ENCODE data around the gene IL10RB. TPM values are rescaled to one million over a fixed set of nuclear protein-coding genes. Genes with fewer than 3 reads are reported as not detected.

The IL10RB gene
- total RNA-seq, 1 experiment from 2014 or later: 3.1 TPM

DNA sequence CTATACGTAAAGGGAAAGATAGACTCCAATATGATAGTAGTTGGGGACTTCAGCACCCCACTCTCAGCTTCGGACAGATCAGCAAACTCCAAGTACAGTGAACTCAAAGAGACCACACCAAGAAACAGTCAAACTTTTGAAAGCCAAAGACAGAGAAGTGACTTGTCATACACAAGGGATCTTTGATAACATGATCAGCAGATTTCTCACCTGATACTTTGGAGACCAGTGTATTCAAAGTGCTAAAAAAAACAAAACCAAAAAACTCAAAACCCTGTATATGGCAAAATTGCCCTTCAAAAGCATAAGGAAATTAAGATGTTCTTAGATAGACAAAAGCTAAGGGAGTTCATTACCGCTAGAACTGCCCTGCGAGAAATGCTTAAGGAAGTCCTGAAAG, 68.0 kb downstream of the IL10RB start:
- peaks cover 15 to 24% of the 10 kb centered on the region in 2 experiments for H3K9me3 Mint-ChIP-seq
- Histone ChIP-seq H3K23ac (ENCODE audit: insufficient read length, low read depth, low read length) (no peak overlapping the region), H2BK120ac (ENCODE audit: low read depth, low read length, poor library complexity, severe bottlenecking) (no peak overlapping the region), H2AFZ (ENCODE audit: low read length) (no peak overlapping the region), H4K5ac (ENCODE audit: insufficient read length, low read depth, low read length) (no peak overlapping the region), H3T11ph (ENCODE audit: low read length) (no peak overlapping the region), H4K91ac (ENCODE audit: insufficient read length, low read depth, low read length) (no peak overlapping the region), H3K4me1 (ENCODE audit: insufficient read depth, low read length) (no peaks in the 10 kb centered on the region), H2BK15ac (ENCODE audit: low read depth, low read length) (no peak overlapping the region), H2BK20ac (ENCODE audit: low read depth, low read length, poor library complexity, severe bottlenecking) (no peak overlapping the region), H3K79me2 (ENCODE audit: insufficient read depth, low read length) (no peaks in the 10 kb centered on the region; the same call in 1 of the 2 replicates), H3K14ac (ENCODE audit: insufficient read depth, low read length) (no peak overlapping the region), H3K23me2 (ENCODE audit: insufficient read length, low read depth, low read length, poor library complexity, severe bottlenecking) (no peaks in the 10 kb centered on the region), H2BK12ac (ENCODE audit: insufficient read length, low read depth, low read length) (no peak overlapping the region), H3K56ac (ENCODE audit: insufficient read length, low read depth, low read length) (no peak overlapping the region), H3K4me2 (ENCODE audit: insufficient read depth, insufficient read length, low read length) (no peak overlapping the region), H3K9me3 (ENCODE audit: control insufficient read depth, low read depth, low read length) (no peaks in the 10 kb centered on the region), H3K9ac (ENCODE audit: extremely low read depth, insufficient read length, low read length) (no peak overlapping the region), H2BK5ac (ENCODE audit: insufficient read length, low read length) (no peak overlapping the region), H3K4ac (ENCODE audit: low read depth, low read length) (no peak overlapping the region), H2AK5ac (ENCODE audit: insufficient read length, low read length) (no peak overlapping the region), H3K27me3 (ENCODE audit: insufficient read depth, low read length) (no peaks in the 10 kb centered on the region), H3K27ac (ENCODE audit: insufficient read length, low read depth, low read length) (no peak overlapping the region), H4K20me1 (ENCODE audit: control insufficient read depth, insufficient read depth, insufficient read length) (no peaks in the 10 kb centered on the region), H3K18ac (ENCODE audit: insufficient read length, low read depth, low read length) (no peak overlapping the region), H4K8ac (replicated peaks; ENCODE audit: insufficient read length, low read depth, low read length) (no peak overlapping the region), H3K79me1 (ENCODE audit: insufficient read depth, low read depth, low read length, poor library complexity, severe bottlenecking) (peaks cover 5% of the 10 kb centered on the region)
- H3K27me3 Mint-ChIP-seq (ENCODE audit: low read depth): no peaks in the 10 kb centered on the region
- H3K36me3 Mint-ChIP-seq (ENCODE audit: insufficient read depth in 1 of 3, low read depth in 3 of 3): peaks cover 22 to 52% (median 26%) of the 10 kb centered on the region in 3 experiments
- WGBS (ENCODE audit: extremely low coverage, insufficient read length, low lambda C conversion rate): no CpG with 5 or more reads among the region's 4 CpGs
- DNase-seq: no peak
- TF ChIP-seq, protein P1, sequence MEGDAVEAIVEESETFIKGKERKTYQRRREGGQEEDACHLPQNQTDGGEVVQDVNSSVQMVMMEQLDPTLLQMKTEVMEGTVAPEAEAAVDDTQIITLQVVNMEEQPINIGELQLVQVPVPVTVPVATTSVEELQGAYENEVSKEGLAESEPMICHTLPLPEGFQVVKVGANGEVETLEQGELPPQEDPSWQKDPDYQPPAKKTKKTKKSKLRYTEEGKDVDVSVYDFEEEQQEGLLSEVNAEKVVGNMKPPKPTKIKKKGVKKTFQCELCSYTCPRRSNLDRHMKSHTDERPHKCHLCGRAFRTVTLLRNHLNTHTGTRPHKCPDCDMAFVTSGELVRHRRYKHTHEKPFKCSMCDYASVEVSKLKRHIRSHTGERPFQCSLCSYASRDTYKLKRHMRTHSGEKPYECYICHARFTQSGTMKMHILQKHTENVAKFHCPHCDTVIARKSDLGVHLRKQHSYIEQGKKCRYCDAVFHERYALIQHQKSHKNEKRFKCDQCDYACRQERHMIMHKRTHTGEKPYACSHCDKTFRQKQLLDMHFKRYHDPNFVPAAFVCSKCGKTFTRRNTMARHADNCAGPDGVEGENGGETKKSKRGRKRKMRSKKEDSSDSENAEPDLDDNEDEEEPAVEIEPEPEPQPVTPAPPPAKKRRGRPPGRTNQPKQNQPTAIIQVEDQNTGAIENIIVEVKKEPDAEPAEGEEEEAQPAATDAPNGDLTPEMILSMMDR (conservative IDR thresholded peaks at IDR 0.05): no peak
- no peak overlapping the region for H3K4me3 Mint-ChIP-seq
- H3K27ac Mint-ChIP-seq: no peak overlapping the region
- H3K4me1 Mint-ChIP-seq: no peaks in the 10 kb centered on the region

Data from H9 (cell line).